HG03439 (cell line): Measurements from ENCODE around the gene FGF14.

Experiments
- ATAC-seq: cut with Tn5 transposase; IDR thresholded peaks from one replicate; pipeline ENCODE4 v1.9.1; 2021; ENCODE audit warnings: mild to moderate bottlenecking, moderate library complexity; ENCODE audit not compliant: unreplicated experiment

The FGF14 gene

GRCh38 chr13:101703081-101703480, 698.8 kb downstream of the FGF14 start:
- no peak for ATAC-seq

- ATAC-seq, result no peak
Measured at GRCh38 chr13:101700598-101700997, 701.2 kb downstream of the FGF14 start.

GRCh38 chr13:101698400-101698799, 703.4 kb downstream of the FGF14 start:
- ATAC-seq, result no peak

- ATAC-seq, result no peak
Measured at GRCh38 chr13:101697745-101698144, 704.1 kb downstream of the FGF14 start.

GRCh38 chr13:101695870-101696516, 705.9 kb downstream of the FGF14 start:
- no peak for ATAC-seq

GRCh38 chr13:101691341-101691860, 710.4 kb downstream of the FGF14 start:
- ATAC-seq, result no peak

- no peak for ATAC-seq
Measured at GRCh38 chr13:101690871-101691270, 711.0 kb downstream of the FGF14 start.

GRCh38 chr13:101686003-101686402, 715.8 kb downstream of the FGF14 start:
- ATAC-seq, result no peak

GRCh38 chr13:101681834-101682233, 720.0 kb downstream of the FGF14 start:
- no peak for ATAC-seq

GRCh38 chr13:101673360-101674105, 728.3 kb downstream of the FGF14 start:
- ATAC-seq, result no peak

- ATAC-seq, result no peak
Measured at GRCh38 chr13:101661839-101662238, 740.0 kb downstream of the FGF14 start.
